H9 (cell line): Measurements from ENCODE around the gene PCCA. TPM values are rescaled to one million over a fixed set of nuclear protein-coding genes. Genes with fewer than 3 reads are reported as not detected.

Source experiments
- DNase-seq: peaks from one replicate; pipeline ENCODE4 v3.0.0-alpha.2; 2017
- H2AFZ ChIP-seq: one replicate; pipeline ENCODE4 v1.6.1; 2013; ENCODE audit warnings: mild to moderate bottlenecking, low read length, control low read depth, moderate library complexity
- H2AK5ac ChIP-seq: 2 replicates; pipeline ENCODE4 v1.6.1; 2013; ENCODE audit warnings: low read length, control low read depth, mixed read lengths; ENCODE audit not compliant: insufficient read length
- H2BK120ac ChIP-seq: one replicate; pipeline ENCODE4 v1.6.1; 2013; ENCODE audit warnings: low read depth, mild to moderate bottlenecking, low read length, control low read depth, inconsistent platforms; ENCODE audit not compliant: poor library complexity, severe bottlenecking
- H2BK12ac ChIP-seq: 2 replicates; pipeline ENCODE4 v1.6.1; 2013; ENCODE audit warnings: low read length, control low read depth, mixed read lengths, low read depth; ENCODE audit not compliant: insufficient read length
- H2BK15ac ChIP-seq: 2 replicates; pipeline ENCODE4 v1.6.1; 2013; ENCODE audit warnings: low read depth, low read length, control low read depth
- H2BK20ac ChIP-seq: one replicate; pipeline ENCODE4 v1.6.1; 2013; ENCODE audit warnings: low read depth, mild to moderate bottlenecking, low read length, control low read depth, inconsistent platforms; ENCODE audit not compliant: poor library complexity, severe bottlenecking
- H2BK5ac ChIP-seq: 2 replicates; pipeline ENCODE4 v1.6.1; 2013; ENCODE audit warnings: low read length, control low read depth, mixed read lengths; ENCODE audit not compliant: insufficient read length
- H3K14ac ChIP-seq: 2 replicates; pipeline ENCODE4 v1.6.1; 2013; ENCODE audit warnings: low read length, control low read depth; ENCODE audit not compliant: insufficient read depth
- H3K18ac ChIP-seq: 2 replicates; pipeline ENCODE4 v1.6.1; 2013; ENCODE audit warnings: low read depth, mild to moderate bottlenecking, mixed read lengths, low read length, control low read depth; ENCODE audit not compliant: insufficient read length
- H3K23ac ChIP-seq: 2 replicates; pipeline ENCODE4 v1.6.1; 2013; ENCODE audit warnings: low read length, control low read depth, mixed read lengths, low read depth; ENCODE audit not compliant: insufficient read length
- H3K23me2 ChIP-seq: 2 replicates; pipeline ENCODE4 v1.6.1; 2013; ENCODE audit warnings: low read depth, mild to moderate bottlenecking, mixed read lengths, low read length, control low read depth; ENCODE audit not compliant: insufficient read length, poor library complexity, severe bottlenecking
- H3K27ac ChIP-seq: 2 replicates; pipeline ENCODE4 v1.5.1; 2013; ENCODE audit warnings: low read length, control low read depth, mixed read lengths, low read depth; ENCODE audit not compliant: insufficient read length
- H3K27me3 ChIP-seq: 2 replicates; pipeline ENCODE4 v1.6.1; 2013; ENCODE audit warnings: low read length, control low read depth, inconsistent platforms; ENCODE audit not compliant: insufficient read depth
- H3K4ac ChIP-seq: 2 replicates; pipeline ENCODE4 v1.6.1; 2013; ENCODE audit warnings: low read depth, mild to moderate bottlenecking, control low read depth, inconsistent platforms, low read length, moderate library complexity
- H3K4me1 ChIP-seq: 2 replicates; pipeline ENCODE4 v1.6.1; 2013; ENCODE audit warnings: low read length, control low read depth, inconsistent platforms; ENCODE audit not compliant: insufficient read depth
- H3K4me2 ChIP-seq: 2 replicates; pipeline ENCODE4 v1.6.1; 2013; ENCODE audit warnings: low read length, control low read depth, mixed read lengths; ENCODE audit not compliant: insufficient read length, insufficient read depth
- H3K56ac ChIP-seq: 2 replicates; pipeline ENCODE4 v1.6.1; 2013; ENCODE audit warnings: low read depth, mild to moderate bottlenecking, mixed read lengths, low read length, control low read depth; ENCODE audit not compliant: insufficient read length
- H3K79me1 ChIP-seq: 2 replicates; pipeline ENCODE4 v1.6.1; 2013; ENCODE audit warnings: low read depth, mild to moderate bottlenecking, moderate library complexity, low read length, control low read depth, inconsistent platforms; ENCODE audit not compliant: insufficient read depth, poor library complexity, severe bottlenecking
- H3K79me2 ChIP-seq: 2 replicates; pipeline ENCODE4 v1.6.1; 2013; ENCODE audit warnings: low read length, control low read depth, inconsistent platforms; ENCODE audit not compliant: insufficient read depth
- H3K9ac ChIP-seq: 2 replicates; pipeline ENCODE4 v1.6.1; 2013; ENCODE audit warnings: low read length, control low read depth, mixed read lengths; ENCODE audit not compliant: insufficient read length; ENCODE audit errors: extremely low read depth
- H3K9me3 ChIP-seq: one replicate; pipeline ENCODE4 v1.6.1; 2013; ENCODE audit warnings: low read depth, low read length, inconsistent platforms; ENCODE audit not compliant: control insufficient read depth
- H3T11ph ChIP-seq: one replicate; pipeline ENCODE4 v1.6.1; 2013; ENCODE audit warnings: mild to moderate bottlenecking, low read length, control low read depth, inconsistent platforms
- H4K20me1 ChIP-seq: one replicate; pipeline ENCODE4 v1.6.1; 2013; ENCODE audit not compliant: control insufficient read depth, insufficient read length, insufficient read depth
- H4K5ac ChIP-seq: 2 replicates; pipeline ENCODE4 v1.6.1; 2013; ENCODE audit warnings: low read depth, mild to moderate bottlenecking, mixed read lengths, low read length, control low read depth; ENCODE audit not compliant: insufficient read length
- H4K8ac ChIP-seq: replicated peaks from 2 replicates; pipeline ENCODE4 v1.6.1; 2013; ENCODE audit warnings: low read length, control low read depth, mixed read lengths, low read depth; ENCODE audit not compliant: insufficient read length
- H4K91ac ChIP-seq: 2 replicates; pipeline ENCODE4 v1.6.1; 2013; ENCODE audit warnings: low read depth, mild to moderate bottlenecking, moderate library complexity, mixed read lengths, low read length, control low read depth; ENCODE audit not compliant: insufficient read length
- H3K27ac Mint-ChIP-seq, 3 experiments: 2 replicates in 2 of 3; 3 replicates in 1 of 3; pipeline ENCODE4 v1.8.0; 2020 to 2021; ENCODE audit warnings: mixed read lengths in 3 of 3, mild to moderate bottlenecking in 1 of 3, moderate library complexity in 1 of 3
- H3K27me3 Mint-ChIP-seq: 2 replicates; pipeline ENCODE4 v1.8.0; 2021; ENCODE audit warnings: low read depth, mild to moderate bottlenecking, moderate library complexity, mixed read lengths
- H3K36me3 Mint-ChIP-seq, 3 experiments: 2 replicates in 2 of 3; 3 replicates in 1 of 3; pipeline ENCODE4 v1.8.0; 2020 to 2021; ENCODE audit warnings: low read depth in 3 of 3, mixed read lengths in 3 of 3; ENCODE audit not compliant: insufficient read depth in 1 of 3
- H3K4me1 Mint-ChIP-seq, 2 experiments: 2 replicates each; pipeline ENCODE4 v1.8.0; 2020; ENCODE audit warnings: mixed read lengths in 2 of 2
- H3K4me3 Mint-ChIP-seq, 2 experiments: 2 replicates in 1 of 2; 3 replicates in 1 of 2; pipeline ENCODE4 v1.8.0; 2020 to 2021; ENCODE audit warnings: mild to moderate bottlenecking in 2 of 2, mixed read lengths in 2 of 2, moderate library complexity in 1 of 2
- H3K9me3 Mint-ChIP-seq, 2 experiments: 2 replicates in 1 of 2; 3 replicates in 1 of 2; pipeline ENCODE4 v1.8.0; 2020; ENCODE audit warnings: mild to moderate bottlenecking in 2 of 2, mixed read lengths in 2 of 2, moderate library complexity in 1 of 2
- CTCF ChIP-seq: fragments of 200-600 bp; sonication (generic); conservative IDR thresholded peaks from 3 replicates; pipeline ENCODE4 v1.8.0; 2021; ENCODE audit warnings: antibody characterized with exemption, mild to moderate bottlenecking
- WGBS: extraction: QIAGEN DNeasy Blood & Tissue Kit; methylation state at CpG from one replicate; pipeline ENCODE4 v1.1.7; 2013; ENCODE audit warnings: missing lambda C conversion rate, low lambda C conversion rate, mixed read lengths; ENCODE audit not compliant: insufficient read length; ENCODE audit errors: extremely low coverage; 5-methylcytosine and 5-hydroxymethylcytosine counted together
- total RNA-seq: library from RNA; stranded (reverse); gene quantifications from 2 replicates; pipeline ENCODE4 v1.2.1, GENCODE V29; 2021

Gene PCCA
- total RNA-seq, 1 experiment from 2014 or later = 56.5 TPM

DNA sequence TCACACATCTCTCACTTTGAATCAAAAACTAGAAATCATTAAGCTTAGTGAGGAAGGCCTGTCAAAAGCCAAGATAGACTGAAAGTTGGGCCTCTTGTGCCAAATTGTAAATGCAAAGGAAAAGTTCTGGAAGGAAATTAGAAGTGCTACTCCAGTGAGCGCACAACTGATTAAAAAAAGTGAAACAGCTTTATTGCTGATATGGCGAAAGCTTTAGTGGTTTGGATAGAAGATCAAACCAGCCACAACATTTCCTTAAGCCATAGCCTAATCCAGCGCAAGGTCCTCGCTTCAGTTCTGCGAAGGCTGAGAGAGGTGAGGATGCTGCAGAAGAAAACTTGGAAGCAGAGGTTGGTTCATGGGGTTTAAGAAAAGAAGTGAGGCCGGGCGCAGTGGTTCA lies 7.6 kb downstream of the PCCA start:
- TF ChIP-seq CTCF = no peak
- Histone ChIP-seq H4K91ac (no peak overlapping the region), H2BK120ac (no peak overlapping the region), H3K4me1 (no peaks in the 10 kb centered on the region), H3T11ph (no peak overlapping the region), H3K23me2 (no peaks in the 10 kb centered on the region), H4K20me1 (no peaks in the 10 kb centered on the region), H2BK15ac (no peak overlapping the region), H2BK5ac (no peak overlapping the region), H3K9me3 (no peaks in the 10 kb centered on the region), H2BK12ac (no peak overlapping the region), H3K79me2 (peaks cover 23% of the 10 kb centered on the region), H4K8ac (no peak overlapping the region), H3K4me2 (no peak overlapping the region), H3K23ac (no peak overlapping the region), H3K18ac (no peak overlapping the region), H4K5ac (no peak overlapping the region), H3K27me3 (no peaks in the 10 kb centered on the region), H2AFZ (no peak overlapping the region), H2BK20ac (no peak overlapping the region), H3K79me1 (peaks cover 12% of the 10 kb centered on the region), H3K56ac (no peak overlapping the region), H3K14ac (no peak overlapping the region), H3K4ac (no peak overlapping the region), H3K9ac (no peak overlapping the region), H2AK5ac (no peak overlapping the region), H3K27ac (no peak overlapping the region)
- H3K4me3 Mint-ChIP-seq = no peak overlapping the region
- no peaks in the 10 kb centered on the region; the same call in 1 of the 2 replicates for H3K27me3 Mint-ChIP-seq
- DNase-seq = no peak
- peaks cover 18 to 24% of the 10 kb centered on the region in 2 experiments for H3K4me1 Mint-ChIP-seq
- peaks cover 3 to 5% of the 10 kb centered on the region in 2 experiments; a peak in 4 of 5 replicates for H3K9me3 Mint-ChIP-seq
- H3K36me3 Mint-ChIP-seq = peaks cover 20 to 24% (median 22%) of the 10 kb centered on the region in 3 experiments
- 0 out of 7 replicates have a peak overlapping the region, but pooled peaks of 1 of the 3 experiments have one; percentile 15 for H3K27ac Mint-ChIP-seq
- whole genome bisulfite sequencing = no CpG with 5 or more reads among the region's 7 CpGs
